Psoas muscle (tissue), 8 donors: ENCODE data around the gene GAPVD1. TPM values are rescaled to one million over a fixed set of nuclear protein-coding genes. Genes with fewer than 3 reads are reported as not detected.

ENCODE experiments used
- ATAC-seq, 4 donors: fragments of 200-7000 bp; cut with Tn5 transposase; one replicate each; pipeline ENCODE4 v1.9.1; 2020; ENCODE audit warnings: moderate library complexity in 3 of 4, mild to moderate bottlenecking in 2 of 4
- DNase-seq, 2 donors: peaks; one replicate each; pipeline ENCODE4 v3.0.0-alpha.2; 2020
- H3K27ac ChIP-seq: fragments of 200-600 bp; one replicate; pipeline ENCODE4 v1.8.0; 2022
- H3K27me3 ChIP-seq, 3 donors: fragments of 200-600 bp in 1 of 3; one replicate each; pipeline versions ENCODE4 v1.6.1 to v1.8.0; 2013 to 2022; ENCODE audit warnings: low read length in 2 of 3, mild to moderate bottlenecking in 2 of 3, moderate library complexity in 1 of 3; ENCODE audit not compliant: insufficient read depth in 3 of 3
- H3K36me3 ChIP-seq, 2 donors: fragments of 200-600 bp in 1 of 2; one replicate each; pipeline versions ENCODE4 v1.6.1 to v1.8.0; 2013 to 2022; ENCODE audit warnings: low read depth in 1 of 2, mild to moderate bottlenecking in 1 of 2, moderate library complexity in 1 of 2; ENCODE audit not compliant: insufficient read depth in 1 of 2
- H3K4me1 ChIP-seq: fragments of 200-600 bp; one replicate; pipeline ENCODE4 v1.8.0; 2022
- H3K4me3 ChIP-seq: fragments of 200-600 bp; one replicate; pipeline ENCODE4 v1.8.0; 2022; ENCODE audit warnings: mild to moderate bottlenecking
- H3K9me3 ChIP-seq: fragments of 200-600 bp; one replicate; pipeline ENCODE4 v1.8.0; 2022
- WGBS, 3 donors: extraction: QIAGEN DNeasy Blood & Tissue Kit; methylation state at CpG; one replicate each; pipeline versions ENCODE4 v1.1.6 to v1.1.7; 2013; 5-methylcytosine and 5-hydroxymethylcytosine counted together
- intact Hi-C, 2 donors: fragments of 100-400 bp; cut with DNase I; formaldehyde crosslinking; loops; one replicate each; pipeline versions ENCODE4 v1.11.0 to v1.14.2; 2022
- polyA plus RNA-seq, 3 donors: library from polyadenylated mRNA; stranded (reverse); fragments of 200-250 nt; gene quantifications; one replicate each; pipeline ENCODE4 v1.2.3, GENCODE V29; 2013
- total RNA-seq, 4 donors: library from RNA; stranded (reverse); fragmentation: NEBNext Ultra II Directional in 2 of 4; extraction: Animal tissue kit (Norgen Biotek cat#: 25700) in 2 of 4; gene quantifications; one replicate each; pipeline versions ENCODE4 v1.2.1 to v1.2.4, GENCODE V29; 2021 to 2023
- TF ChIP-seq, protein P1 (sequence below): fragments of 200-600 bp; IDR thresholded peaks from one replicate; pipeline ENCODE4 v1.8.0; 2022; ENCODE audit warnings: antibody characterized with exemption
- donor health status: healthy with polysubstance abuse.
- donor health status: DM: no; HTN: no; CAD: no; lungs with moderate emphysema.
- donor health status: Bipolar disorder and iron deficiency.
- donor health status: healthy.
- donor health status: DM: yes; HTN: yes; CAD: no.
- donor health status: DM: no; HTN: no; CAD: no.
- donor health status: DM: no; HTN: no; CAD: no.
- donor health status: DM: yes; HTN: yes; CAD: no.

GAPVD1 gene
- total and polyA plus RNA-seq, 7 donors, result 9.7 to 49.3 (median 33.0) TPM

GRCh38 chr9:125410522-125410894 is 148.9 kb downstream of the GAPVD1 start:
- H3K4me3 ChIP-seq, result no peak overlapping the region
- ATAC-seq, result peak in 1 of 4 donors; percentile 8
- WGBS, 3 donors, result 91 to 95% (median 92%) methylated on average over 20 to 24 of the region's 24 CpGs
- H3K27me3 ChIP-seq, result peaks cover 0 to 17% (median 4%) of the 10 kb centered on the region in 3 donors
- TF ChIP-seq, protein P1, sequence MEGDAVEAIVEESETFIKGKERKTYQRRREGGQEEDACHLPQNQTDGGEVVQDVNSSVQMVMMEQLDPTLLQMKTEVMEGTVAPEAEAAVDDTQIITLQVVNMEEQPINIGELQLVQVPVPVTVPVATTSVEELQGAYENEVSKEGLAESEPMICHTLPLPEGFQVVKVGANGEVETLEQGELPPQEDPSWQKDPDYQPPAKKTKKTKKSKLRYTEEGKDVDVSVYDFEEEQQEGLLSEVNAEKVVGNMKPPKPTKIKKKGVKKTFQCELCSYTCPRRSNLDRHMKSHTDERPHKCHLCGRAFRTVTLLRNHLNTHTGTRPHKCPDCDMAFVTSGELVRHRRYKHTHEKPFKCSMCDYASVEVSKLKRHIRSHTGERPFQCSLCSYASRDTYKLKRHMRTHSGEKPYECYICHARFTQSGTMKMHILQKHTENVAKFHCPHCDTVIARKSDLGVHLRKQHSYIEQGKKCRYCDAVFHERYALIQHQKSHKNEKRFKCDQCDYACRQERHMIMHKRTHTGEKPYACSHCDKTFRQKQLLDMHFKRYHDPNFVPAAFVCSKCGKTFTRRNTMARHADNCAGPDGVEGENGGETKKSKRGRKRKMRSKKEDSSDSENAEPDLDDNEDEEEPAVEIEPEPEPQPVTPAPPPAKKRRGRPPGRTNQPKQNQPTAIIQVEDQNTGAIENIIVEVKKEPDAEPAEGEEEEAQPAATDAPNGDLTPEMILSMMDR, result no peak
- no peak for DNase-seq
- no peaks in the 10 kb centered on the region for H3K36me3 ChIP-seq
- H3K27ac ChIP-seq, result no peak overlapping the region
- H3K4me1 ChIP-seq, result peaks cover 3% of the 10 kb centered on the region
- H3K9me3 ChIP-seq, result no peaks in the 10 kb centered on the region
- intact Hi-C loops, result no loop called here

- 64 to 74% (median 69%) methylated on average over 14 of the region's 14 CpGs for WGBS, 3 donors
- Histone ChIP-seq H3K36me3 (no peaks in the 10 kb centered on the region), H3K4me1 (peaks cover 3% of the 10 kb centered on the region), H3K9me3 (no peaks in the 10 kb centered on the region), H3K27ac (no peak overlapping the region), H3K27me3 (peaks cover 0 to 17% (median 4%) of the 10 kb centered on the region in 3 donors), H3K4me3 (no peak overlapping the region)
- DNase-seq, result no peak
- ATAC-seq, result no peak
- TF ChIP-seq, protein P1, result no peak
- intact Hi-C loops, result no loop called here
Measured at GRCh38 chr9:125411171-125411756, 149.6 kb downstream of the GAPVD1 start.

- ATAC-seq, result no peak
- Histone ChIP-seq H3K36me3 (no peaks in the 10 kb centered on the region), H3K4me3 (no peak overlapping the region), H3K27me3 (peaks cover 0 to 14% (median 4%) of the 10 kb centered on the region in 3 donors), H3K27ac (no peak overlapping the region), H3K9me3 (no peaks in the 10 kb centered on the region), H3K4me1 (peaks cover 3% of the 10 kb centered on the region)
- intact Hi-C loops, result no loop called here
- TF ChIP-seq, protein P1, result no peak
- WGBS, 3 donors, result 81 to 84% (median 82%) methylated on average over 10 of the region's 10 CpGs
- no peak for DNase-seq
Measured at GRCh38 chr9:125412166-125412565, 150.5 kb downstream of the GAPVD1 start.

DNA sequence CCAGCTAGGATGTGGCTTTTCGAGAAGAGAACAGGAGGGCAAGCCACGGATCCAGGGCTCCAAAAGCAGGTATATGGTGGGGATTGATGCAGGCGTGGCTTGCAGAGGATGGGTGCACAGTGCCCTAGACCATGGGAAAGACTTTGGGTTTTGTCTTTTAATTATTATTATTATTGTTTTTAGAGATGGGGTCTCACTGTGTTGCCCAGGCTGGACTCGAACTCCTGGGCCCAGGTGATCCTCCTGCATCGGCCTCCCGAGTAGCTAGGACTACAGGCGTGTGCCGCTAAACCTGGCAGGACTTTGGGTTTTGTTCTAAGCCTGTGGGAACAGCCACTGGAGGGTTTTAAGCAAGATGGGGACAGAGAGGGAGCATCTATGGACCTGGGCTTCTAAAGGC is 152.0 kb downstream of the GAPVD1 start:
- intact Hi-C loops, result no loop called here
- WGBS, 3 donors, result 93 to 97% (median 94%) methylated on average over 8 of the region's 8 CpGs

More for the DNA sequence above, 152.0 kb downstream of the GAPVD1 start:
- ATAC-seq (no peak), DNase-seq (no peak)
- TF ChIP-seq, protein P1, result no peak
- Histone ChIP-seq H3K27ac (no peak overlapping the region), H3K4me3 (no peak overlapping the region), H3K27me3 (peaks cover 0 to 8% (median 4%) of the 10 kb centered on the region in 3 donors), H3K36me3 (no peaks in the 10 kb centered on the region), H3K4me1 (peaks cover 1% of the 10 kb centered on the region), H3K9me3 (no peaks in the 10 kb centered on the region)
